HEK293T (cell line): ENCODE measurements around the gene TMEM183A.

Experiments
- CTCF ChIA-PET: fragments of 350-600 bp; formaldehyde crosslinking; extraction: SDS; loops from one replicate; lab custom pipeline; 2021; ENCODE audit warnings: antibody characterized with exemption, inconsistent platforms; lab: Yijun Ruan, JAX
- POLR2A ChIA-PET: fragments of 350-600 bp; formaldehyde crosslinking; extraction: SDS; loops from one replicate; lab custom pipeline; 2020; ENCODE audit warnings: antibody characterized with exemption, inconsistent platforms; lab: Yijun Ruan, JAX
- DNase-seq: peaks from one replicate; pipeline ENCODE4 v3.0.0; 2012; ENCODE audit warnings: mixed read lengths; ENCODE audit errors: extremely low spot score
- ARNT ChIP-seq: fragments of 450-650 bp; IDR thresholded peaks from 2 replicates; pipeline ENCODE4 v1.6.1; 2017; ENCODE audit warnings: mild to moderate bottlenecking
- BHLHE40 ChIP-seq: fragments of 450-650 bp; IDR thresholded peaks from 2 replicates; pipeline ENCODE4 v1.6.1; 2016; ENCODE audit warnings: mild to moderate bottlenecking, moderate library complexity, borderline replicate concordance
- CTBP1 ChIP-seq: fragments of 450-650 bp; IDR thresholded peaks from 2 replicates; pipeline ENCODE4 v1.6.1; 2016; ENCODE audit warnings: borderline replicate concordance
- ELF4 ChIP-seq: fragments of 450-650 bp; IDR thresholded peaks from 2 replicates; pipeline ENCODE4 v1.6.1; 2017; ENCODE audit warnings: antibody characterized with exemption
- FOXA1 ChIP-seq: fragments of 450-650 bp; IDR thresholded peaks from 2 replicates; pipeline ENCODE4 v1.6.1; 2016; ENCODE audit warnings: mild to moderate bottlenecking
- FOXK2 ChIP-seq: fragments of 450-650 bp; IDR thresholded peaks from 2 replicates; pipeline ENCODE4 v1.6.1; 2016; ENCODE audit warnings: mild to moderate bottlenecking
- FOXM1 ChIP-seq: fragments of 450-650 bp; IDR thresholded peaks from 2 replicates; pipeline ENCODE4 v1.6.1; 2017; ENCODE audit warnings: mild to moderate bottlenecking, borderline replicate concordance
- HDGF ChIP-seq: fragments of 450-650 bp; IDR thresholded peaks from 2 replicates; pipeline ENCODE4 v1.6.1; 2017; ENCODE audit warnings: antibody characterized with exemption, borderline replicate concordance
- L3MBTL2 ChIP-seq: fragments of 450-650 bp; conservative IDR thresholded peaks from 2 replicates; pipeline ENCODE4 v1.6.1; 2016; ENCODE audit warnings: mild to moderate bottlenecking
- LEF1 ChIP-seq: fragments of 450-650 bp; IDR thresholded peaks from 2 replicates; pipeline ENCODE4 v1.6.1; 2017; ENCODE audit warnings: mild to moderate bottlenecking, borderline replicate concordance
- NFRKB ChIP-seq: fragments of 450-650 bp; IDR thresholded peaks from 2 replicates; pipeline ENCODE4 v1.6.1; 2016; ENCODE audit warnings: mild to moderate bottlenecking, moderate library complexity
- SP1 ChIP-seq: fragments of 450-650 bp; IDR thresholded peaks from 2 replicates; pipeline ENCODE4 v1.6.1; 2017
- SUZ12 ChIP-seq: fragments of 450-650 bp; IDR thresholded peaks from 2 replicates; pipeline ENCODE4 v1.6.1; 2016; ENCODE audit warnings: mild to moderate bottlenecking
- TARDBP ChIP-seq: fragments of 450-650 bp; IDR thresholded peaks from 2 replicates; pipeline ENCODE4 v1.6.1; 2016
- ZNF384 ChIP-seq: fragments of 450-650 bp; IDR thresholded peaks from 2 replicates; pipeline ENCODE4 v1.6.1; 2016
- TF ChIP-seq, protein P1 (sequence below): fragments of 450-650 bp; IDR thresholded peaks from 2 replicates; pipeline ENCODE4 v1.6.1; 2016

Gene TMEM183A

DNA sequence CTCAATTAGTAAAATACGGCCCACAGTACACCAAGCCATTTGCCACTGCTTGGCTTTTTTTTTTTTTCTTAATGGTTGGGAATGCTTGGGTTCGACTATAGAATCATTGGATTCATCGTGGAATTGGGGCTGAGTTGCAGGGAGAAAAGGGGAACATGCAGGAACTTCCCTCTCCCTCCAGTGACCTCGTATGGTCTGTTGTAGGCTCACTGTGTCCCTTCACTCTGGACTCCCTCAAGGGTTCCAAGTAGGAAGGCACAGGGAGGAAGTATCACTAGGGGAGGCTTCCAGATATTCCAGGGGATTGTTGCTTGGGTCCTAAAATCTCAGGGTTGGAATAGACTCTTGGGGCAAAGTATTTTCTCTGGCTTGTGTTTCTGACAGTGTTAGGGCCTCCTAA lies 43.7 kb downstream of the TMEM183A start:
- no peak for TF ChIP-seq SUZ12
- TF ChIP-seq NFRKB = no peak
- TF ChIP-seq SP1 = no peak
- no peak for TF ChIP-seq FOXA1
- TF ChIP-seq TARDBP = no peak
- no peak for DNase-seq
- ChIA-PET POLR2A (no interaction called here), CTCF (interaction anchor here (0.7 kb wide), 1 partner anchor 11 kb away, joined by 3 read pairs; no protein-coding TSS in a partner anchor)

DNA sequence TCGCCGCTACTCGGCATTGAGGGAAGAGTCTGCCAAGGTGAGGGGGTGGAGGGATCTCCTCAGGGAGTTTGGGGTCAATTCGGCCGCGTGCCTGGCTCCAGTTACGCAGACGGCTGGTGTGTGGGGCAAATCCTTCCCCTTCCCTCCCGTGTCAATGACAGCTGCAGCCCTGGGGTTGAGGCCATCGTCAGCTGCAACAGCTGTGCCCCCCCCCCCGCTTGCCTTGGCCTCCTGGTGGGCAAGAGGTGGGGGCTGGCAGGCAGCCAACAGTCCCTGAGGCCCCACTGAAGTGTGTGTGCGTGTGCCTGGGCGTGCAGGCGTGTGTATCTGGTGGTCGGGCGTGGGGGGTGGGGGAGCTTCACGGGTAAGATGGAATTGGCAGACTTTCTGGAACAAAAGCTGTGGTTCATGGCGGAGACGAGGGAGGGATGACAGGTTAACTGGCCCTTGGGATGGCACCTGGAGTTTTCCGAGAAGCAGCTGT lies 44.7 kb downstream of the TMEM183A start:
- CTCF ChIA-PET = interaction anchor here (0.7 to 4.3 kb wide), 2 partner anchors 12 to 152 kb away, joined by 3 to 25 read pairs; no protein-coding TSS in a partner anchor
- no peak for DNase-seq
- TF ChIP-seq SUZ12 (no peak), TARDBP (no peak), FOXA1 (no peak), HDGF (no peak)
- POLR2A ChIA-PET = no interaction called here

DNA sequence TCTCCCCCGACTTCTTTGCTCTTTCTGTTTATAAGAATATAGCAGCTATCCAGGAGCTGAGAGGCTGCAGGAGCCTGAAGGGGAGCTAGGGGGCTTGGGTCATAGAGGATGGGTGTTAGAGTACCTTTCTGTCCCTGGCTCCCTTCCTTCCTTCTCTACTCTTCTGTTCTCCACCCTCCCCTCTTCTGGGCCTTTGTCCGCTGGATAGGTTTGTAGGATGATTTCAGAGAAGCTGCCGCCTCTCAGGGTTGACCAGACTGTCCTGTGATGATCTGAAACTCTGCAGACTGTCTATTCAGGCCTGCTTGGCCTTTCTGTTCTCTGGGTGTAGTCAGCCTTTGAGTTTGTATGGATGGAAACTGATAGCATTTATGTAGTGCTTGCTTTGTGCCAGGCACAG lies 45.4 kb downstream of the TMEM183A start:
- CTCF ChIA-PET = interaction anchor here (4.3 kb wide), 1 partner anchor 13 kb away, joined by 25 read pairs; no protein-coding TSS in a partner anchor
- POLR2A ChIA-PET = no interaction called here
- TF ChIP-seq ZNF384 = no peak
- TF ChIP-seq NFRKB = no peak
- no peak for TF ChIP-seq ELF4
- TF ChIP-seq HDGF = no peak
- no peak for TF ChIP-seq FOXM1
- no peak for TF ChIP-seq ARNT
- TF ChIP-seq CTBP1 = no peak
- TF ChIP-seq SUZ12 = no peak
- no peak for TF ChIP-seq FOXK2
- TF ChIP-seq BHLHE40 = no peak
- TF ChIP-seq TARDBP = no peak
- no peak for TF ChIP-seq FOXA1
- TF ChIP-seq, protein P1, sequence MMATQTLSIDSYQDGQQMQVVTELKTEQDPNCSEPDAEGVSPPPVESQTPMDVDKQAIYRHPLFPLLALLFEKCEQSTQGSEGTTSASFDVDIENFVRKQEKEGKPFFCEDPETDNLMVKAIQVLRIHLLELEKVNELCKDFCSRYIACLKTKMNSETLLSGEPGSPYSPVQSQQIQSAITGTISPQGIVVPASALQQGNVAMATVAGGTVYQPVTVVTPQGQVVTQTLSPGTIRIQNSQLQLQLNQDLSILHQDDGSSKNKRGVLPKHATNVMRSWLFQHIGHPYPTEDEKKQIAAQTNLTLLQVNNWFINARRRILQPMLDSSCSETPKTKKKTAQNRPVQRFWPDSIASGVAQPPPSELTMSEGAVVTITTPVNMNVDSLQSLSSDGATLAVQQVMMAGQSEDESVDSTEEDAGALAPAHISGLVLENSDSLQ = no peak
- no peak for TF ChIP-seq L3MBTL2
- TF ChIP-seq LEF1 = no peak
- TF ChIP-seq SP1 = no peak
- no peak for DNase-seq

DNA sequence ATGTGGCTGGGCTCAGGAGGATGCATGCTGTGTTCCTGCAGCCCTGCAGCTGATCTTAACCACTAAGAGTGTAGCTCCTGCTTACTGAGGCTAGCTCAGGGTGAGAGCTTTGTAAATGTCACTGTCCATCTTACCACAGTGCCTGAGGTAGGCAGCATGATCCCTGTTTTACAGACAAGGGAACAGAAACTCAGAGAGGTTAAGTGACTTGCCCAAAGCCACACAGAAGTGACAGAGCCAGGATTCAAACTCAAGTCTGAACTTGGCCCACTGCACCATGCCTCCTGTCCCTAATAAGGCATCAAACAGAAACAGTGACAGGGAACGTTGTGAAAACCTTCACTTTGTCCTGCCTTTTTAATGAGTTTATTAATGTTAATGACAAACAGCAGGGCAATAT lies 47.0 kb downstream of the TMEM183A start:
- ChIA-PET CTCF (interaction anchor here (4.3 kb wide), 1 partner anchor 14 kb away, joined by 25 read pairs; no protein-coding TSS in a partner anchor), POLR2A (no interaction called here)
- TF ChIP-seq ELF4 = no peak
- TF ChIP-seq FOXA1 = no peak
- TF ChIP-seq FOXM1 = no peak
- TF ChIP-seq LEF1 = no peak
- no peak for TF ChIP-seq CTBP1
- no peak for TF ChIP-seq ZNF384
- TF ChIP-seq SP1 = no peak
- no peak for TF ChIP-seq FOXK2
- TF ChIP-seq ARNT = no peak
- no peak for TF ChIP-seq BHLHE40
- TF ChIP-seq HDGF = no peak
- TF ChIP-seq NFRKB = no peak
- TF ChIP-seq TARDBP = no peak
- no peak for TF ChIP-seq L3MBTL2
- no peak for TF ChIP-seq SUZ12
- no peak for DNase-seq

DNA sequence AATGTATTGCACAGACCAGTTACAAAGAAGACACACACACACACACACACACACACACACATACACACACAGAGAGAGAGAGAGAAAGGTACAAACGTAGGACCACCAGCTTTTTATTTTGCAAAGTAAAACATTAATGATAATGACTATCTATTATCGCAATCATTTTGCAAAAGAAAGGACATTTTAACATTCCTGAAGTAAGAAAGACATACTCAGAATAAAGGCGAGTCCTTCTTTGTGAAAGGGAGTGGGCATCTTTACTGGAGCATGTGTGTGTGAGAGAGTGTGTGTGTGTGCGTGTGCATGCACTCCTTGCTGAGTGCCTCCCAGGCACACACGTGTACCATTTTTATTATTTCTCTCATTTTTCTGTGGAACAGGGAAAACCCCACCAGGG lies 47.5 kb downstream of the TMEM183A start:
- no peak for DNase-seq
- ChIA-PET CTCF (interaction anchor here (4.3 kb wide), 1 partner anchor 15 kb away, joined by 25 read pairs; no protein-coding TSS in a partner anchor), POLR2A (no interaction called here)
- TF ChIP-seq LEF1 (no peak), FOXA1 (no peak), FOXM1 (no peak), NFRKB (no peak), ZNF384 (no peak), SP1 (no peak), ARNT (no peak), CTBP1 (no peak)
- TF ChIP-seq, protein P1 = no peak

DNA sequence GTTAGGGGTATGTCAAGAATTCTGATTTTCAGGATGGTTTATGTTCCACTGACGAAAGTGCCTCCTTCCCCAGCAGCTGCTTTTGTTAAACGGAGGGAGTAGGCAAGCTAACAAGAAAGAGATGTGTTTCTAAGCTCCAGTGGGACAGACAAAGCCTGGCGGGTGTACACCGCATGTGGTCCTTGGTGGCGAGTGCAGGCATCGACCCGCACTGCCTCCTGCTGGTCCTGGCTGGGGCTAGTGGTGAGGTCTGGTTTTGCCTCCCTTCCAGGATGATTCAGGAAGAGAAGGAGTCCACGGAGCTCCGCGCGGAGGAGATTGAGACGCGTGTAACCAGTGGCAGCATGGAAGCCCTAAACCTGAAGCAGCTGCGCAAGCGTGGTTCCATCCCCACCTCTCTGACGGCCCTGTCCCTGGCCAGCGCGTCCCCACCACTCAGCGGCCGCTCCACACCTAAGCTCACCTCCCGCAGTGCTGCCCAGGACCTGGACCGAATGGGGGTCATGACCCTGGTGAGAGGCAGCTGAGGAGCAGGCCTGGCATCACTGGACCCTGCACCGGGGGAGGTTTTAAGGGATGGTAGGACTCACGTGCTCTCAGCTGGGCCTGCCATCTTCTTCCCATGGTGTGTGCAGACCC lies 48.1 kb downstream of the TMEM183A start:
- peak; percentile 60 for DNase-seq
- no peak for TF ChIP-seq SUZ12
- TF ChIP-seq FOXK2 = no peak
- no peak for TF ChIP-seq ELF4
- no peak for TF ChIP-seq ZNF384
- TF ChIP-seq CTBP1 = no peak
- no peak for TF ChIP-seq HDGF
- TF ChIP-seq, protein P1 = no peak
- no peak for TF ChIP-seq FOXM1
- TF ChIP-seq L3MBTL2 = no peak
- TF ChIP-seq LEF1 = no peak
- no peak for TF ChIP-seq BHLHE40
- POLR2A ChIA-PET = no interaction called here
- CTCF ChIA-PET = interaction anchor here (1.0 to 4.3 kb wide), 3 partner anchors 9 to 15 kb away, joined by 3 to 25 read pairs (median 3); no protein-coding TSS in a partner anchor
